K562 (cell line): ENCODE measurements around the gene COL9A3. TPM values are rescaled to one million over a fixed set of nuclear protein-coding genes. Genes with fewer than 3 reads are reported as not detected.

ENCODE experiments used
- ATAC-seq: fragments of 200-7000 bp; cut with Tn5 transposase; 3 replicates; pipeline ENCODE4 v1.9.1; 2020; ENCODE audit warnings: moderate library complexity
- BruUV-seq: library from RNA; stranded (reverse); fragments of 400-500 nt; replicated peaks from 2 replicates; lab custom pipeline; 2021; lab: Mats Ljungman, UMichigan
- CTCF ChIA-PET: fragments of 300-600 bp; formaldehyde crosslinking; extraction: SDS; loops from one replicate; lab custom pipeline; 2021; ENCODE audit warnings: low intra/inter-chr PET ratio; lab: Yijun Ruan, JAX
- POLR2A ChIA-PET: fragments of 300-600, 350-650 bp; sonication (Branson Sonifier 250); formaldehyde crosslinking; extraction: SDS; loops from one replicate; lab custom pipeline; 2021; ENCODE audit warnings: antibody characterized with exemption, inconsistent platforms; lab: Yijun Ruan, JAX
- DNase-seq, 4 experiments: peaks; one replicate each; pipeline versions ENCODE4 v3.0.0 to v3.0.0-alpha.2; 2011 to 2018; ENCODE audit warnings: low spot score in 3 of 4, mixed read lengths in 3 of 4; ENCODE audit errors: extremely low read depth in 1 of 4
- FAIRE-seq: peaks from 2 replicates; lab custom pipeline; 2011; peaks lifted over from hg19 to GRCh38; lab: Jason Lieb, UNC
- H2AFZ ChIP-seq: 2 replicates; pipeline ENCODE4 v1.6.0; 2011; ENCODE audit warnings: low read depth, low read length, control low read depth, inconsistent platforms
- H3K27ac ChIP-seq: fragments of 200-600 bp; 3 replicates; pipeline ENCODE4 v1.8.0; 2011; ENCODE audit warnings: low read depth, mild to moderate bottlenecking, control low read depth, inconsistent platforms, low read length, moderate library complexity, mixed read lengths; ENCODE audit errors: extremely low read depth
- H3K27me3 ChIP-seq, 2 experiments: fragments of 300-600 bp in 1 of 2; 2 replicates in 1 of 2; 3 replicates in 1 of 2; pipeline versions ENCODE4 v1.6.0 to v1.8.0; 2011; ENCODE audit warnings: inconsistent platforms in 2 of 2, low read length in 2 of 2, mild to moderate bottlenecking in 1 of 2, mixed read lengths in 1 of 2, moderate library complexity in 1 of 2; ENCODE audit not compliant: control insufficient read depth in 2 of 2, insufficient read depth in 2 of 2
- H3K36me3 ChIP-seq: fragments of 300-600 bp; 3 replicates; pipeline ENCODE4 v1.8.0; 2011; ENCODE audit warnings: mild to moderate bottlenecking, low read length, inconsistent platforms; ENCODE audit not compliant: control insufficient read depth, insufficient read depth
- H3K4me1 ChIP-seq, 2 experiments: fragments of 200-600 bp in 1 of 2; replicated peaks in 1 of 2; 2 replicates in 1 of 2; 3 replicates in 1 of 2; pipeline versions ENCODE4 v1.5.1 to v1.8.0; 2011; ENCODE audit warnings: inconsistent platforms in 2 of 2, low read length in 2 of 2, mild to moderate bottlenecking in 1 of 2, mixed read lengths in 1 of 2, moderate library complexity in 1 of 2; ENCODE audit not compliant: control insufficient read depth in 2 of 2, insufficient read depth in 2 of 2
- H3K4me2 ChIP-seq: 2 replicates; pipeline ENCODE4 v1.6.1; 2011; ENCODE audit warnings: low read length, control low read depth, inconsistent platforms, mixed read lengths; ENCODE audit not compliant: insufficient read depth
- H3K4me3 ChIP-seq: fragments of 200-600 bp; sonication (generic), shearing (Covaris generic); 2 replicates; pipeline ENCODE4 v1.5.1; 2016; ENCODE audit warnings: control low read depth, inconsistent platforms
- H3K79me2 ChIP-seq: fragments of 200-600 bp; 3 replicates; pipeline ENCODE4 v1.8.0; 2011; ENCODE audit warnings: low read length, inconsistent platforms; ENCODE audit not compliant: control insufficient read depth, insufficient read depth
- H3K9ac ChIP-seq, 2 experiments: 2 replicates each; pipeline versions ENCODE4 v1.6.0 to v1.6.1; 2011; ENCODE audit warnings: low read depth in 2 of 2, low read length in 2 of 2, control low read depth in 1 of 2, inconsistent platforms in 1 of 2, mild to moderate bottlenecking in 1 of 2, mixed read lengths in 1 of 2; ENCODE audit not compliant: insufficient read depth in 1 of 2
- H3K9me1 ChIP-seq: one replicate; pipeline ENCODE4 v1.6.0; 2011; ENCODE audit warnings: inconsistent platforms, mild to moderate bottlenecking, low read length, moderate library complexity; ENCODE audit not compliant: control insufficient read depth, insufficient read depth
- H3K9me3 ChIP-seq: replicated peaks from 2 replicates; pipeline ENCODE4 v1.5.1; 2011; ENCODE audit warnings: low read depth, low read length, inconsistent platforms; ENCODE audit not compliant: control insufficient read depth, insufficient read depth
- H4K20me1 ChIP-seq: replicated peaks from 2 replicates; pipeline ENCODE4 v1.6.1; 2011; ENCODE audit warnings: low read length, inconsistent platforms, mixed read lengths; ENCODE audit not compliant: control insufficient read depth, insufficient read depth
- ARNT ChIP-seq, 2 experiments: fragments of 450-650 bp; IDR thresholded peaks; 2 replicates each; pipeline ENCODE4 v1.6.1; 2016; ENCODE audit warnings: mild to moderate bottlenecking in 1 of 2
- ATF2 ChIP-seq: sonication (generic); formaldehyde crosslinking; IDR thresholded peaks from 2 replicates; pipeline ENCODE4 v1.8.1; 2022; ENCODE audit warnings: missing genetic modification reagents
- BCOR ChIP-seq: fragments of 450-650 bp; IDR thresholded peaks from 2 replicates; pipeline ENCODE4 v1.6.1; 2016
- CHD1 ChIP-seq: fragments of 200-600 bp; sonication (generic); IDR thresholded peaks from one replicate; pipeline ENCODE4 v1.6.1; 2012; ENCODE audit warnings: mild to moderate bottlenecking, moderate library complexity, low read length, inconsistent platforms
- ELK1 ChIP-seq: sonication (generic); formaldehyde crosslinking; IDR thresholded peaks from 2 replicates; pipeline ENCODE4 v1.8.1; 2022; ENCODE audit warnings: missing genetic modification reagents
- EP400 ChIP-seq: fragments of 450-650 bp; IDR thresholded peaks from 2 replicates; pipeline ENCODE4 v1.6.1; 2017; ENCODE audit warnings: antibody characterized with exemption, mild to moderate bottlenecking, moderate library complexity
- IRF2 ChIP-seq: sonication (generic); formaldehyde crosslinking; IDR thresholded peaks from 2 replicates; pipeline ENCODE4 v1.8.1; 2022; ENCODE audit warnings: mild to moderate bottlenecking, missing genetic modification reagents
- MEIS2 ChIP-seq: fragments of 450-650 bp; IDR thresholded peaks from 2 replicates; pipeline ENCODE4 v1.6.1; 2014; ENCODE audit warnings: mild to moderate bottlenecking; ENCODE audit not compliant: partially characterized antibody
- MTA1 ChIP-seq: fragments of 450-650 bp; IDR thresholded peaks from 2 replicates; pipeline ENCODE4 v1.6.1; 2017; ENCODE audit warnings: borderline replicate concordance
- NCOA1 ChIP-seq: fragments of 450-650 bp; IDR thresholded peaks from 2 replicates; pipeline ENCODE4 v1.6.1; 2016; ENCODE audit warnings: low read depth
- NFIX ChIP-seq: fragments of 250-450 bp; sonication (Bioruptor Pico); IDR thresholded peaks from 2 replicates; pipeline ENCODE4 v1.4.0; 2020; ENCODE audit warnings: low read depth, mild to moderate bottlenecking, moderate library complexity
- PML ChIP-seq: IDR thresholded peaks from 2 replicates; pipeline ENCODE4 v1.6.1; 2012; ENCODE audit warnings: low read length, inconsistent platforms
- RAD51 ChIP-seq: fragments of 450-650 bp; IDR thresholded peaks from 2 replicates; pipeline ENCODE4 v1.7.1; 2016; ENCODE audit warnings: low read depth, mild to moderate bottlenecking, borderline replicate concordance
- RBM39 ChIP-seq: fragments of 200-400 bp; formaldehyde crosslinking; optimal IDR thresholded peaks from 2 replicates; pipeline ENCODE3; 2018; ENCODE audit warnings: low read depth, low read length
- SMARCC2 ChIP-seq: fragments of 450-650 bp; IDR thresholded peaks from 2 replicates; pipeline ENCODE4 v1.6.1; 2017; ENCODE audit warnings: antibody characterized with exemption, moderate library complexity, mild to moderate bottlenecking, low read depth
- ZFP36 ChIP-seq: fragments of 150-350 bp; IDR thresholded peaks from 2 replicates; pipeline ENCODE4 v1.6.1; 2018; ENCODE audit warnings: low read length, low read depth; ENCODE audit not compliant: partially characterized antibody
- ZNF197 ChIP-seq: fragments of 200-800 bp; sonication (Bioruptor generic); IDR thresholded peaks from 2 replicates; pipeline ENCODE4 v1.6.1; 2016; ENCODE audit warnings: low read depth, missing genetic modification characterization, missing compliant biosample characterization
- ZNF644 ChIP-seq: fragments of 200-800 bp; sonication (Bioruptor generic); IDR thresholded peaks from 2 replicates; pipeline ENCODE4 v1.6.1; 2016; ENCODE audit warnings: low read depth, missing genetic modification characterization, missing compliant biosample characterization
- ZNF780A ChIP-seq: fragments of 250-450 bp; sonication (Bioruptor Pico); IDR thresholded peaks from 2 replicates; pipeline ENCODE4 v1.5.0; 2021; ENCODE audit warnings: mild to moderate bottlenecking
- WGBS: fragments of 100-300 bp; shearing (Covaris generic); methylation state at CpG from one replicate; pipeline ENCODE4 v1.1.6; 2016; ENCODE audit warnings: low coverage, mixed read lengths; ENCODE audit not compliant: insufficient coverage; ENCODE audit errors: missing lambda C conversion rate; 5-methylcytosine and 5-hydroxymethylcytosine counted together
- in situ Hi-C: fragments of 300-500 bp; cut with MboI; formaldehyde crosslinking; loops from 4 replicates; pipeline ENCODE4 v1.15.0; 2018; ENCODE audit warnings: inconsistent platforms, mixed read lengths
- intact Hi-C: fragments of 100-400 bp; cut with micrococcal nuclease; formaldehyde crosslinking; loops from 2 replicates; pipeline ENCODE4 v1.14.2; 2022
- polyA plus RNA-seq, 8 experiments: library from polyadenylated mRNA; depleted of rRNA in 4 of 8; stranded (reverse) in 5 of 8; unstranded in 3 of 8; fragments of >200 nt; fragmentation: Nextera tagmentation in 2 of 8; fragmentation: Illumina TruSeq in 1 of 8; extraction: Ambion mirVana in 2 of 8; extraction: Trizol in 1 of 8; gene quantifications; 2 replicates each; pipeline versions ENCODE4 v1.2.1 to v1.2.3, GENCODE V29; 2011 to 2014; ENCODE audit warnings: inconsistent platforms in 1 of 8, missing spikeins in 1 of 8
- total RNA-seq, 7 experiments: library from RNA; depleted of rRNA in 6 of 7; stranded (reverse); fragments of >200 nt in 6 of 7; fragmentation: Illumina TruSeq in 2 of 7; extraction: Trizol in 2 of 7; gene quantifications; 2 replicates each; pipeline versions ENCODE4 v1.2.1 to v1.2.3, GENCODE V29; 2011 to 2021; ENCODE audit warnings: low replicate concordance in 1 of 7
- TF ChIP-seq, protein P1 (sequence below): sonication (generic); formaldehyde crosslinking; IDR thresholded peaks from 2 replicates; pipeline ENCODE4 v1.4.0; 2020; ENCODE audit warnings: mild to moderate bottlenecking, missing genetic modification reagents

COL9A3 gene
- total and polyA plus RNA-seq, 9 of the 15 experiments (the other 6 are each of a cell fraction or from before 2014, with no cell fraction given), result 0.14 to 3.6 (median 0.88) TPM; not detected in 1

- TF ChIP-seq ZNF644 (no peak), PML (no peak), NCOA1 (no peak), RBM39 (no peak), MTA1 (no peak), ELK1 (CRISPR knock-in tag) (no peak), ZFP36 (no peak), MEIS2 (no peak), CHD1 (no peak), EP400 (no peak), ZNF780A (no peak), IRF2 (CRISPR knock-in tag) (no peak), ATF2 (CRISPR knock-in tag) (no peak), ARNT (IDR thresholded peaks at IDR 0.05) (no peak), NFIX (no peak), RAD51 (no peak), BCOR (no peak), ZNF197 (CRISPR knock-in tag) (no peak), SMARCC2 (no peak)
- TF ChIP-seq, protein P1, sequence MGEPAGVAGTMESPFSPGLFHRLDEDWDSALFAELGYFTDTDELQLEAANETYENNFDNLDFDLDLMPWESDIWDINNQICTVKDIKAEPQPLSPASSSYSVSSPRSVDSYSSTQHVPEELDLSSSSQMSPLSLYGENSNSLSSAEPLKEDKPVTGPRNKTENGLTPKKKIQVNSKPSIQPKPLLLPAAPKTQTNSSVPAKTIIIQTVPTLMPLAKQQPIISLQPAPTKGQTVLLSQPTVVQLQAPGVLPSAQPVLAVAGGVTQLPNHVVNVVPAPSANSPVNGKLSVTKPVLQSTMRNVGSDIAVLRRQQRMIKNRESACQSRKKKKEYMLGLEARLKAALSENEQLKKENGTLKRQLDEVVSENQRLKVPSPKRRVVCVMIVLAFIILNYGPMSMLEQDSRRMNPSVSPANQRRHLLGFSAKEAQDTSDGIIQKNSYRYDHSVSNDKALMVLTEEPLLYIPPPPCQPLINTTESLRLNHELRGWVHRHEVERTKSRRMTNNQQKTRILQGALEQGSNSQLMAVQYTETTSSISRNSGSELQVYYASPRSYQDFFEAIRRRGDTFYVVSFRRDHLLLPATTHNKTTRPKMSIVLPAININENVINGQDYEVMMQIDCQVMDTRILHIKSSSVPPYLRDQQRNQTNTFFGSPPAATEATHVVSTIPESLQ (CRISPR knock-in tag), result no peak
- 70% methylated on average over 4 of the region's 7 CpGs for WGBS
- H3K4me2 ChIP-seq, result no peak overlapping the region
- no peaks in the 10 kb centered on the region for H4K20me1 ChIP-seq
- no peaks in the 10 kb centered on the region for H3K9me3 ChIP-seq
- H3K4me1 ChIP-seq, result peaks cover 0 to 14% of the 10 kb centered on the region in 2 experiments; a peak in 2 of 5 replicates
- ATAC-seq (no peak), DNase-seq (no peak), FAIRE-seq (no peak)
- no peaks in the 10 kb centered on the region for H3K79me2 ChIP-seq
- ChIA-PET CTCF (no interaction called here), POLR2A (interaction anchor here (0.6 to 1.6 kb wide), 2 partner anchors 45 kb away, joined by 4 to 5 read pairs; no protein-coding TSS in a partner anchor)
- no peaks in the 10 kb centered on the region for H3K27me3 ChIP-seq
- H3K27ac ChIP-seq, result no peak overlapping the region
- H3K4me3 ChIP-seq, result no peak overlapping the region
- in situ Hi-C loops, result no loop called here
- BruUV-seq, result no TSS peak
- H3K36me3 ChIP-seq, result peaks cover 97% of the 10 kb centered on the region
- H3K9ac ChIP-seq, result no peak overlapping the region
- intact Hi-C loops, result no loop called here
- no peaks in the 10 kb centered on the region for H3K9me1 ChIP-seq
- no peak overlapping the region for H2AFZ ChIP-seq
These were observed 73.6 kb downstream of the COL9A3 start for GRCh38 chr20:62890444-62890843.
